GM23338 (cell line): ENCODE results near the gene S100A8. TPM values are rescaled to one million over a fixed set of nuclear protein-coding genes. Genes with fewer than 3 reads are reported as not detected.

Source experiments
- ATAC-seq: fragments of 200-7000 bp; cut with Tn5 transposase; 3 replicates; pipeline ENCODE4 v1.9.1; 2020
- DNase-seq: peaks from one replicate; pipeline ENCODE4 v3.0.0-alpha.2; 2015; ENCODE audit warnings: low spot score
- H2AFZ ChIP-seq: fragments of 200-600 bp; sonication (generic); 2 replicates; pipeline ENCODE4 v1.8.0; 2016; ENCODE audit warnings: antibody characterized with exemption, mild to moderate bottlenecking, moderate library complexity
- H3F3A ChIP-seq: fragments of 200-600 bp; sonication (generic); replicated peaks from 2 replicates; pipeline ENCODE4 v1.8.0; 2017; ENCODE audit warnings: antibody characterized with exemption, mixed run types, low read depth
- H3K27ac ChIP-seq: fragments of 200-600 bp; sonication (generic); 2 replicates; pipeline ENCODE4 v1.6.1; 2016; ENCODE audit warnings: low read depth
- H3K27me3 ChIP-seq: fragments of 200-600 bp; sonication (generic); 2 replicates; pipeline ENCODE4 v1.8.0; 2016; ENCODE audit warnings: mild to moderate bottlenecking, mixed run types, moderate library complexity; ENCODE audit not compliant: insufficient read depth
- H3K36me3 ChIP-seq: fragments of 200-600 bp; sonication (generic); 2 replicates; pipeline ENCODE4 v1.8.0; 2016; ENCODE audit warnings: mild to moderate bottlenecking; ENCODE audit not compliant: insufficient read depth
- H3K4me1 ChIP-seq: fragments of 200-600 bp; sonication (generic); 2 replicates; pipeline ENCODE4 v1.8.0; 2016; ENCODE audit warnings: mild to moderate bottlenecking, moderate library complexity; ENCODE audit not compliant: insufficient read depth
- H3K4me2 ChIP-seq: fragments of 200-600 bp; sonication (generic); 2 replicates; pipeline ENCODE4 v1.7.1; 2017; ENCODE audit warnings: mixed run types
- H3K4me3 ChIP-seq: fragments of 200-600 bp; sonication (generic); 2 replicates; pipeline ENCODE4 v1.6.1; 2016; ENCODE audit warnings: mixed run types
- H3K79me2 ChIP-seq: fragments of 200-600 bp; sonication (generic); replicated peaks from 2 replicates; pipeline ENCODE4 v1.8.0; 2017; ENCODE audit warnings: mild to moderate bottlenecking; ENCODE audit not compliant: insufficient read depth
- H3K9me2 ChIP-seq: fragments of 200-600 bp; sonication (generic); 2 replicates; pipeline ENCODE4 v1.8.0; 2017; ENCODE audit not compliant: insufficient read depth
- H4K20me1 ChIP-seq: fragments of 200-600 bp; sonication (generic); replicated peaks from 2 replicates; pipeline ENCODE4 v1.8.0; 2017; ENCODE audit warnings: mild to moderate bottlenecking; ENCODE audit not compliant: insufficient read depth
- H3K27ac Mint-ChIP-seq: 2 replicates; pipeline ENCODE4 v1.8.0; 2020; ENCODE audit warnings: inconsistent platforms, mild to moderate bottlenecking, moderate library complexity, mixed read lengths
- H3K27me3 Mint-ChIP-seq: 3 replicates; pipeline ENCODE4 v1.8.0; 2022; ENCODE audit warnings: low read depth, mild to moderate bottlenecking, moderate library complexity, mixed read lengths, inconsistent platforms; ENCODE audit not compliant: insufficient read depth, poor library complexity
- H3K36me3 Mint-ChIP-seq: 3 replicates; pipeline ENCODE4 v1.8.0; 2021; ENCODE audit warnings: low read depth, mild to moderate bottlenecking, inconsistent platforms, moderate library complexity, mixed read lengths
- H3K4me1 Mint-ChIP-seq: 3 replicates; pipeline ENCODE4 v1.8.0; 2020; ENCODE audit warnings: mild to moderate bottlenecking, inconsistent platforms, mixed read lengths
- H3K4me3 Mint-ChIP-seq: 3 replicates; pipeline ENCODE4 v1.8.0; 2021; ENCODE audit warnings: moderate library complexity, mild to moderate bottlenecking, inconsistent platforms, mixed read lengths
- H3K9me3 Mint-ChIP-seq: 3 replicates; pipeline ENCODE4 v1.8.0; 2020; ENCODE audit warnings: moderate library complexity, mild to moderate bottlenecking, inconsistent platforms, mixed read lengths
- CTCF ChIP-seq, 2 experiments: fragments of 200-600 bp in 1 of 2; sonication (generic) in 1 of 2; conservative IDR thresholded peaks; 2 replicates each; pipeline versions ENCODE4 v1.5.1 to v1.6.1; 2016 to 2017; ENCODE audit warnings: antibody characterized with exemption in 2 of 2, low read depth in 2 of 2, mild to moderate bottlenecking in 2 of 2, moderate library complexity in 1 of 2
- polyA plus RNA-seq: library from polyadenylated mRNA; unstranded; fragments of >200 nt; fragmentation: Nextera tagmentation; extraction: Ambion mirVana; gene quantifications from 2 replicates; pipeline ENCODE4 v1.2.1, GENCODE V29; 2016
- total RNA-seq: library from RNA; depleted of rRNA; stranded (reverse); fragments of >200 nt; shearing (Covaris generic); gene quantifications from 2 replicates; pipeline ENCODE4 v1.2.3, GENCODE V29; 2014
- TF ChIP-seq, protein P1 (sequence below): fragments of 250-450 bp; sonication (Bioruptor Pico); IDR thresholded peaks from 2 replicates; pipeline ENCODE4 v1.5.0; 2020; ENCODE audit warnings: mild to moderate bottlenecking, moderate library complexity
- TF ChIP-seq, protein P2 (sequence below): IDR thresholded peaks from one replicate; pipeline ENCODE4 v1.6.1; 2018; ENCODE audit warnings: antibody characterized with exemption; ENCODE audit not compliant: unreplicated experiment

The S100A8 gene
- total and polyA plus RNA-seq, 2 experiments from 2014 or later, result not detected

- no peaks in the 10 kb centered on the region for H3K36me3 Mint-ChIP-seq
- no peak for ATAC-seq
Measured at GRCh38 chr1:153356392-153357075, 34.3 kb downstream of the S100A8 start.

More at GRCh38 chr1:153356392-153357075, 34.3 kb downstream of the S100A8 start:
- H3K9me2 ChIP-seq, result no peaks in the 10 kb centered on the region
- no peak for DNase-seq
- peaks cover 7% of the 10 kb centered on the region for H3K27me3 Mint-ChIP-seq
- no peaks in the 10 kb centered on the region for H3K9me3 Mint-ChIP-seq
- no peak overlapping the region for H2AFZ ChIP-seq
- no peak overlapping the region for H3K27ac Mint-ChIP-seq
- no peak overlapping the region for H3K4me2 ChIP-seq
- H3K4me3 ChIP-seq, result no peak overlapping the region
- TF ChIP-seq, protein P1, sequence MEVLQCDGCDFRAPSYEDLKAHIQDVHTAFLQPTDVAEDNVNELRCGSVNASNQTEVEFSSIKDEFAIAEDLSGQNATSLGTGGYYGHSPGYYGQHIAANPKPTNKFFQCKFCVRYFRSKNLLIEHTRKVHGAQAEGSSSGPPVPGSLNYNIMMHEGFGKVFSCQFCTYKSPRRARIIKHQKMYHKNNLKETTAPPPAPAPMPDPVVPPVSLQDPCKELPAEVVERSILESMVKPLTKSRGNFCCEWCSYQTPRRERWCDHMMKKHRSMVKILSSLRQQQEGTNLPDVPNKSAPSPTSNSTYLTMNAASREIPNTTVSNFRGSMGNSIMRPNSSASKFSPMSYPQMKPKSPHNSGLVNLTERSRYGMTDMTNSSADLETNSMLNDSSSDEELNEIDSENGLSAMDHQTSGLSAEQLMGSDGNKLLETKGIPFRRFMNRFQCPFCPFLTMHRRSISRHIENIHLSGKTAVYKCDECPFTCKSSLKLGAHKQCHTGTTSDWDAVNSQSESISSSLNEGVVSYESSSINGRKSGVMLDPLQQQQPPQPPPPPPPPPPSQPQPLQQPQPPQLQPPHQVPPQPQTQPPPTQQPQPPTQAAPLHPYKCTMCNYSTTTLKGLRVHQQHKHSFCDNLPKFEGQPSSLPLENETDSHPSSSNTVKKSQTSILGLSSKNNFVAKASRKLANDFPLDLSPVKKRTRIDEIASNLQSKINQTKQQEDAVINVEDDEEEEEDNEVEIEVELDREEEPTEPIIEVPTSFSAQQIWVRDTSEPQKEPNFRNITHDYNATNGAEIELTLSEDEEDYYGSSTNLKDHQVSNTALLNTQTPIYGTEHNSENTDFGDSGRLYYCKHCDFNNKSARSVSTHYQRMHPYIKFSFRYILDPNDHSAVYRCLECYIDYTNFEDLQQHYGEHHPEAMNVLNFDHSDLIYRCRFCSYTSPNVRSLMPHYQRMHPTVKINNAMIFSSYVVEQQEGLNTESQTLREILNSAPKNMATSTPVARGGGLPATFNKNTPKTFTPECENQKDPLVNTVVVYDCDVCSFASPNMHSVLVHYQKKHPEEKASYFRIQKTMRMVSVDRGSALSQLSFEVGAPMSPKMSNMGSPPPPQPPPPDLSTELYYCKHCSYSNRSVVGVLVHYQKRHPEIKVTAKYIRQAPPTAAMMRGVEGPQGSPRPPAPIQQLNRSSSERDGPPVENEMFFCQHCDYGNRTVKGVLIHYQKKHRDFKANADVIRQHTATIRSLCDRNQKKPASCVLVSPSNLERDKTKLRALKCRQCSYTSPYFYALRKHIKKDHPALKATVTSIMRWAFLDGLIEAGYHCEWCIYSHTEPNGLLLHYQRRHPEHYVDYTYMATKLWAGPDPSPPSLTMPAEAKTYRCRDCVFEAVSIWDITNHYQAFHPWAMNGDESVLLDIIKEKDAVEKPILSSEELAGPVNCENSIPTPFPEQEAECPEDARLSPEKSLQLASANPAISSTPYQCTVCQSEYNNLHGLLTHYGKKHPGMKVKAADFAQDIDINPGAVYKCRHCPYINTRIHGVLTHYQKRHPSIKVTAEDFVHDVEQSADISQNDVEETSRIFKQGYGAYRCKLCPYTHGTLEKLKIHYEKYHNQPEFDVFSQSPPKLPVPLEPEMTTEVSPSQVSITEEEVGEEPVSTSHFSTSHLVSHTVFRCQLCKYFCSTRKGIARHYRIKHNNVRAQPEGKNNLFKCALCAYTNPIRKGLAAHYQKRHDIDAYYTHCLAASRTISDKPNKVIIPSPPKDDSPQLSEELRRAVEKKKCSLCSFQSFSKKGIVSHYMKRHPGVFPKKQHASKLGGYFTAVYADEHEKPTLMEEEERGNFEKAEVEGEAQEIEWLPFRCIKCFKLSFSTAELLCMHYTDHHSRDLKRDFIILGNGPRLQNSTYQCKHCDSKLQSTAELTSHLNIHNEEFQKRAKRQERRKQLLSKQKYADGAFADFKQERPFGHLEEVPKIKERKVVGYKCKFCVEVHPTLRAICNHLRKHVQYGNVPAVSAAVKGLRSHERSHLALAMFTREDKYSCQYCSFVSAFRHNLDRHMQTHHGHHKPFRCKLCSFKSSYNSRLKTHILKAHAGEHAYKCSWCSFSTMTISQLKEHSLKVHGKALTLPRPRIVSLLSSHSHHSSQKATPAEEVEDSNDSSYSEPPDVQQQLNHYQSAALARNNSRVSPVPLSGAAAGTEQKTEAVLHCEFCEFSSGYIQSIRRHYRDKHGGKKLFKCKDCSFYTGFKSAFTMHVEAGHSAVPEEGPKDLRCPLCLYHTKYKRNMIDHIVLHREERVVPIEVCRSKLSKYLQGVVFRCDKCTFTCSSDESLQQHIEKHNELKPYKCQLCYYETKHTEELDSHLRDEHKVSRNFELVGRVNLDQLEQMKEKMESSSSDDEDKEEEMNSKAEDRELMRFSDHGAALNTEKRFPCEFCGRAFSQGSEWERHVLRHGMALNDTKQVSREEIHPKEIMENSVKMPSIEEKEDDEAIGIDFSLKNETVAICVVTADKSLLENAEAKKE, result no peak
- no peak for TF ChIP-seq CTCF (conservative IDR thresholded peaks at IDR 0.05; ENCODE audit: low read depth in 2 of 2)
- TF ChIP-seq, protein P2, sequence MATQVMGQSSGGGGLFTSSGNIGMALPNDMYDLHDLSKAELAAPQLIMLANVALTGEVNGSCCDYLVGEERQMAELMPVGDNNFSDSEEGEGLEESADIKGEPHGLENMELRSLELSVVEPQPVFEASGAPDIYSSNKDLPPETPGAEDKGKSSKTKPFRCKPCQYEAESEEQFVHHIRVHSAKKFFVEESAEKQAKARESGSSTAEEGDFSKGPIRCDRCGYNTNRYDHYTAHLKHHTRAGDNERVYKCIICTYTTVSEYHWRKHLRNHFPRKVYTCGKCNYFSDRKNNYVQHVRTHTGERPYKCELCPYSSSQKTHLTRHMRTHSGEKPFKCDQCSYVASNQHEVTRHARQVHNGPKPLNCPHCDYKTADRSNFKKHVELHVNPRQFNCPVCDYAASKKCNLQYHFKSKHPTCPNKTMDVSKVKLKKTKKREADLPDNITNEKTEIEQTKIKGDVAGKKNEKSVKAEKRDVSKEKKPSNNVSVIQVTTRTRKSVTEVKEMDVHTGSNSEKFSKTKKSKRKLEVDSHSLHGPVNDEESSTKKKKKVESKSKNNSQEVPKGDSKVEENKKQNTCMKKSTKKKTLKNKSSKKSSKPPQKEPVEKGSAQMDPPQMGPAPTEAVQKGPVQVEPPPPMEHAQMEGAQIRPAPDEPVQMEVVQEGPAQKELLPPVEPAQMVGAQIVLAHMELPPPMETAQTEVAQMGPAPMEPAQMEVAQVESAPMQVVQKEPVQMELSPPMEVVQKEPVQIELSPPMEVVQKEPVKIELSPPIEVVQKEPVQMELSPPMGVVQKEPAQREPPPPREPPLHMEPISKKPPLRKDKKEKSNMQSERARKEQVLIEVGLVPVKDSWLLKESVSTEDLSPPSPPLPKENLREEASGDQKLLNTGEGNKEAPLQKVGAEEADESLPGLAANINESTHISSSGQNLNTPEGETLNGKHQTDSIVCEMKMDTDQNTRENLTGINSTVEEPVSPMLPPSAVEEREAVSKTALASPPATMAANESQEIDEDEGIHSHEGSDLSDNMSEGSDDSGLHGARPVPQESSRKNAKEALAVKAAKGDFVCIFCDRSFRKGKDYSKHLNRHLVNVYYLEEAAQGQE, result no peak
- H3K79me2 ChIP-seq, result no peaks in the 10 kb centered on the region
- peaks cover 8% of the 10 kb centered on the region; the same call in 1 of the 3 replicates for H3K4me1 Mint-ChIP-seq
- H4K20me1 ChIP-seq, result no peaks in the 10 kb centered on the region
- no peaks in the 10 kb centered on the region for H3K4me1 ChIP-seq
- H3K27me3 ChIP-seq, result no peaks in the 10 kb centered on the region
- no peak overlapping the region for H3K4me3 Mint-ChIP-seq
- no peaks in the 10 kb centered on the region for H3K36me3 ChIP-seq
- no peaks in the 10 kb centered on the region for H3F3A ChIP-seq
- no peak overlapping the region for H3K27ac ChIP-seq
